Keratinocyte (primary cell): ENCODE results near the gene PLXDC2. TPM values are rescaled to one million over a fixed set of nuclear protein-coding genes. Genes with fewer than 3 reads are reported as not detected.

ENCODE experiments used
- DNase-seq: peaks from one replicate; pipeline ENCODE4 v3.0.0-alpha.2; 2011; ENCODE audit warnings: low read depth, missing footprints, low spot score
- FAIRE-seq: peaks from 2 replicates; lab custom pipeline; 2011; peaks lifted over from hg19 to GRCh38; lab: Jason Lieb, UNC
- H2AFZ ChIP-seq: 2 replicates; pipeline ENCODE4 v1.6.0; 2012; ENCODE audit warnings: low read length, control low read depth, inconsistent platforms; ENCODE audit not compliant: control insufficient read depth
- H3K27ac ChIP-seq: 2 replicates; pipeline ENCODE4 v1.5.1; 2011; ENCODE audit warnings: low read length; ENCODE audit not compliant: control insufficient read depth, insufficient read depth
- H3K27me3 ChIP-seq: 3 replicates; pipeline ENCODE4 v1.6.0; 2011; ENCODE audit warnings: low read length; ENCODE audit not compliant: control insufficient read depth, insufficient read depth; ENCODE audit errors: extremely low read depth
- H3K36me3 ChIP-seq, 2 experiments: 2 replicates in 1 of 2; 3 replicates in 1 of 2; pipeline ENCODE4 v1.5.1; 2011; ENCODE audit warnings: low read length in 2 of 2, mild to moderate bottlenecking in 1 of 2; ENCODE audit not compliant: control insufficient read depth in 2 of 2, insufficient read depth in 2 of 2; ENCODE audit errors: extremely low read depth in 1 of 2
- H3K4me1 ChIP-seq: 3 replicates; pipeline ENCODE4 v1.5.1; 2011; ENCODE audit warnings: low read length; ENCODE audit not compliant: control insufficient read depth, insufficient read depth; ENCODE audit errors: extremely low read depth
- H3K4me2 ChIP-seq: 3 replicates; pipeline ENCODE4 v1.6.0; 2011; ENCODE audit warnings: low read depth, low read length; ENCODE audit not compliant: control insufficient read depth, insufficient read depth; ENCODE audit errors: extremely low read depth
- H3K4me3 ChIP-seq, 3 experiments: fragments of 200-600 bp in 1 of 3; sonication (generic) in 1 of 3; 2 replicates in 2 of 3; 3 replicates in 1 of 3; pipeline ENCODE4 v1.5.1; 2011 to 2016; ENCODE audit warnings: low read length in 3 of 3, mild to moderate bottlenecking in 3 of 3, control low read depth in 2 of 3, inconsistent platforms in 1 of 3, low read depth in 1 of 3, mixed read lengths in 1 of 3, mixed run types in 1 of 3, moderate library complexity in 1 of 3; ENCODE audit not compliant: control insufficient read depth in 2 of 3, insufficient read depth in 2 of 3; ENCODE audit errors: extremely low read depth in 1 of 3
- H3K79me2 ChIP-seq: 2 replicates; pipeline ENCODE4 v1.6.0; 2012; ENCODE audit warnings: low read length; ENCODE audit not compliant: control insufficient read depth, insufficient read depth
- H3K9ac ChIP-seq: 3 replicates; pipeline ENCODE4 v1.6.0; 2011; ENCODE audit warnings: low read length; ENCODE audit not compliant: control insufficient read depth, insufficient read depth; ENCODE audit errors: extremely low read depth
- H3K9me1 ChIP-seq: 3 replicates; pipeline ENCODE4 v1.6.0; 2011; ENCODE audit warnings: low read length; ENCODE audit not compliant: control insufficient read depth, insufficient read depth; ENCODE audit errors: extremely low read depth
- H3K9me3 ChIP-seq: 2 replicates; pipeline ENCODE4 v1.5.1; 2012; ENCODE audit warnings: low read depth, low read length; ENCODE audit not compliant: control insufficient read depth
- H4K20me1 ChIP-seq: 3 replicates; pipeline ENCODE4 v1.6.0; 2011; ENCODE audit warnings: low read length; ENCODE audit not compliant: control insufficient read depth, insufficient read depth; ENCODE audit errors: extremely low read depth
- EZH2 ChIP-seq: IDR thresholded peaks from one replicate; pipeline ENCODE4 v1.6.1; 2012; ENCODE audit warnings: inconsistent platforms, mild to moderate bottlenecking, low read length, moderate library complexity
- dilution Hi-C: fragments of 300-500 bp; cut with MboI; formaldehyde crosslinking; loops from one replicate; pipeline ENCODE4 v1.7.0; 2020; ENCODE audit warnings: low sequenced_read_pairs; ENCODE audit not compliant: extremely low pct_ligation_motif_present
- polyA plus RNA-seq, 5 experiments: library from polyadenylated mRNA; depleted of rRNA in 3 of 5; stranded (reverse) in 3 of 5; stranded (forward) in 1 of 5; unstranded in 1 of 5; fragments of >200 nt; gene quantifications; 1 replicate in 1 of 5; 2 replicates in 3 of 5; 3 replicates in 1 of 5; pipeline versions ENCODE4 v1.2.1 to v1.2.3, GENCODE V29; 2011 to 2012; ENCODE audit warnings: missing spikeins in 2 of 5, low read depth in 1 of 5, low replicate concordance in 1 of 5
- TF ChIP-seq, protein P1 (sequence below), 3 experiments: IDR thresholded peaks in 1 of 3; conservative IDR thresholded peaks in 1 of 3; optimal IDR thresholded peaks in 1 of 3; 2 replicates in 2 of 3; 3 replicates in 1 of 3; pipeline versions ENCODE3 to v1.5.1; 2011; ENCODE audit warnings: low read length in 3 of 3, mild to moderate bottlenecking in 3 of 3, moderate library complexity in 2 of 3, control low read depth in 1 of 3, inconsistent platforms in 1 of 3; ENCODE audit not compliant: insufficient read depth in 2 of 3; ENCODE audit errors: extremely low read depth in 1 of 3

The PLXDC2 gene
- polyA plus RNA-seq, 1 donor (not counting 4 experiments of a cell fraction or from before 2014, with no cell fraction given) = 12.9 TPM

GRCh38 chr10:20288060-20288459, 471.8 kb downstream of the PLXDC2 start:
- DNase-seq = no peak
- Histone ChIP-seq H4K20me1 (no peaks in the 10 kb centered on the region), H3K9ac (no peak overlapping the region), H3K9me3 (no peaks in the 10 kb centered on the region), H3K36me3 (no peaks in the 10 kb centered on the region), H3K27me3 (no peaks in the 10 kb centered on the region), H3K27ac (no peak overlapping the region), H2AFZ (no peak overlapping the region), H3K4me2 (no peak overlapping the region), H3K4me3 (no peak overlapping the region), H3K79me2 (no peaks in the 10 kb centered on the region), H3K9me1 (no peaks in the 10 kb centered on the region), H3K4me1 (no peaks in the 10 kb centered on the region)
- dilution Hi-C loops = no loop called here
- TF ChIP-seq, protein P1, sequence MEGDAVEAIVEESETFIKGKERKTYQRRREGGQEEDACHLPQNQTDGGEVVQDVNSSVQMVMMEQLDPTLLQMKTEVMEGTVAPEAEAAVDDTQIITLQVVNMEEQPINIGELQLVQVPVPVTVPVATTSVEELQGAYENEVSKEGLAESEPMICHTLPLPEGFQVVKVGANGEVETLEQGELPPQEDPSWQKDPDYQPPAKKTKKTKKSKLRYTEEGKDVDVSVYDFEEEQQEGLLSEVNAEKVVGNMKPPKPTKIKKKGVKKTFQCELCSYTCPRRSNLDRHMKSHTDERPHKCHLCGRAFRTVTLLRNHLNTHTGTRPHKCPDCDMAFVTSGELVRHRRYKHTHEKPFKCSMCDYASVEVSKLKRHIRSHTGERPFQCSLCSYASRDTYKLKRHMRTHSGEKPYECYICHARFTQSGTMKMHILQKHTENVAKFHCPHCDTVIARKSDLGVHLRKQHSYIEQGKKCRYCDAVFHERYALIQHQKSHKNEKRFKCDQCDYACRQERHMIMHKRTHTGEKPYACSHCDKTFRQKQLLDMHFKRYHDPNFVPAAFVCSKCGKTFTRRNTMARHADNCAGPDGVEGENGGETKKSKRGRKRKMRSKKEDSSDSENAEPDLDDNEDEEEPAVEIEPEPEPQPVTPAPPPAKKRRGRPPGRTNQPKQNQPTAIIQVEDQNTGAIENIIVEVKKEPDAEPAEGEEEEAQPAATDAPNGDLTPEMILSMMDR (optimal IDR thresholded peaks at IDR 0.05 in 1 of 3, IDR thresholded peaks at IDR 0.05 in 1 of 3, conservative IDR thresholded peaks at IDR 0.05 in 1 of 3; ENCODE audit: extremely low read depth in 1 of 3, insufficient read depth in 2 of 3, low read length in 3 of 3) = no peak
- TF ChIP-seq EZH2 = no peak
- FAIRE-seq = no peak

DNA sequence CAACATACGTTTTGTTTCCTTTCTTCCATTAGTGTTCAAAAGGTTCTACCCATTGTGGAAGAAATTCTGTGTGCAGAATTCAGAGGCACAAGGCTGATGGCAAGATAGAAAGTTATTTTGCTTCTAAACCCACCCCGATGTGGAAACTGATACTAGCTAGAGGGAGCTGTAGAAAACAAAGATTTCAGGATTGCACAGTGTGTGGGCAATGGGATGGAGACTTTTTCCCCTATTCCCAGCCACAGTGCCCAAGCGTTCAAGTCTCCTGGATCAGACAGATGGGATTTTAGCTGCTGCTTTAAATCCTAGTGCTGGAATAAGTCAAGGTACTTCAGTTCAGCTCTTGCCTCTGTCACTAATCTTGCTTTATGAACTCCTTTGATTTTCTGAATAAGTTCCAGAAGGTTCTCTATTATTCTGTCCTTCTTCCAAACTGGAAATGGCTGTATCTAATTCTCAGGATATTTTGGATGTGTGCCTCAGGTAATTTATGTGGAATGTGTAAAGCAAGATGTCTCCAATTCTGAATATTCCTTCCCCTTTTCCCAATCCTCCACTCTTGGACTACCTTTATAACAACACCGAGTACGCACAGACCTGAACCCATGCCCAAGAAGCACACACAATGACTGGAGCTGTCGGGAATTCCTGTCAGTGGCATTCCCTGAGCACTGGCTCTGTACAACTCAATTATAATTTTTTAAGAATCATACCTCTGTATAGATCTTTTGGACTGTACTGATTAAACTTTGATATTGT, 473.0 kb downstream of the PLXDC2 start:
- dilution Hi-C loops = no loop called here
- Histone ChIP-seq H3K27ac (no peak overlapping the region), H3K4me3 (no peak overlapping the region), H3K4me2 (no peak overlapping the region), H4K20me1 (no peaks in the 10 kb centered on the region), H3K36me3 (no peaks in the 10 kb centered on the region), H3K9ac (no peak overlapping the region), H2AFZ (no peak overlapping the region), H3K4me1 (no peaks in the 10 kb centered on the region), H3K79me2 (no peaks in the 10 kb centered on the region), H3K9me3 (no peaks in the 10 kb centered on the region), H3K9me1 (no peaks in the 10 kb centered on the region), H3K27me3 (no peaks in the 10 kb centered on the region)
- TF ChIP-seq, protein P1 (optimal IDR thresholded peaks at IDR 0.05 in 1 of 3, IDR thresholded peaks at IDR 0.05 in 1 of 3, conservative IDR thresholded peaks at IDR 0.05 in 1 of 3; ENCODE audit: extremely low read depth in 1 of 3, insufficient read depth in 2 of 3, low read length in 3 of 3) = no peak
- no peak for TF ChIP-seq EZH2
- no peak for DNase-seq
- FAIRE-seq = no peak
